Fibroblast of pulmonary artery (primary cell): ENCODE measurements around the gene TIE1.

Source experiments
- DNase-seq: peaks from one replicate; pipeline ENCODE4 v3.0.0-alpha.2; 2010; ENCODE audit warnings: low read depth
- H3K4me3 ChIP-seq: replicated peaks from 2 replicates; pipeline ENCODE4 v1.5.1; 2011; ENCODE audit warnings: low read depth, mild to moderate bottlenecking, control low read depth, low read length, moderate library complexity
- CTCF ChIP-seq: IDR thresholded peaks from 2 replicates; pipeline ENCODE4 v1.5.1; 2011; ENCODE audit warnings: mild to moderate bottlenecking, control low read depth, low read length, inconsistent platforms; ENCODE audit errors: missing control alignments

Gene TIE1

GRCh38 chr1:43274125-43274803 is 26.5 kb upstream of the TIE1 start:
- TF ChIP-seq CTCF, result no peak
- peak; percentile 81 for DNase-seq
- H3K4me3 ChIP-seq, result no peak overlapping the region

GRCh38 chr1:43274804-43275180 is 26.0 kb upstream of the TIE1 start:
- H3K4me3 ChIP-seq, result no peak overlapping the region
- DNase-seq, result no peak
- TF ChIP-seq CTCF, result no peak

GRCh38 chr1:43275826-43276620 is 24.8 kb upstream of the TIE1 start:
- H3K4me3 ChIP-seq, result no peak overlapping the region
- no peak for TF ChIP-seq CTCF
- no peak for DNase-seq

- no peak for TF ChIP-seq CTCF
- H3K4me3 ChIP-seq, result no peak overlapping the region
- DNase-seq, result no peak
Observed at GRCh38 chr1:43276673-43277072, 24.1 kb upstream of the TIE1 start.

- H3K4me3 ChIP-seq, result no peak overlapping the region
- DNase-seq, result no peak
- no peak for TF ChIP-seq CTCF
Observed at GRCh38 chr1:43277116-43277876, 23.5 kb upstream of the TIE1 start.

- DNase-seq, result no peak
- H3K4me3 ChIP-seq, result no peak overlapping the region
- no peak for TF ChIP-seq CTCF
Observed at GRCh38 chr1:43279161-43279560, 21.6 kb upstream of the TIE1 start.
